Epithelial cell of proximal tubule (primary cell): ENCODE results near the gene HOXA9. TPM values are rescaled to one million over a fixed set of nuclear protein-coding genes. Genes with fewer than 3 reads are reported as not detected.

Experiments
- DNase-seq: peaks from one replicate; pipeline ENCODE4 v3.0.0-alpha.2; 2011; ENCODE audit warnings: low read depth
- H3K4me3 ChIP-seq: 2 replicates; pipeline ENCODE4 v1.5.1; 2011; ENCODE audit warnings: low read depth, mild to moderate bottlenecking, low read length
- total RNA-seq: library from RNA; depleted of rRNA; stranded (reverse); fragments of >200 nt; gene quantifications from 2 replicates; pipeline ENCODE4 v1.2.3, GENCODE V29; 2015
- TF ChIP-seq, protein P1 (sequence below): conservative IDR thresholded peaks from 2 replicates; pipeline ENCODE4 v1.5.1; 2012; ENCODE audit warnings: low read depth, mild to moderate bottlenecking, low read length

The HOXA9 gene
- total RNA-seq, 1 donor from 2014 or later, result 104 TPM

DNA sequence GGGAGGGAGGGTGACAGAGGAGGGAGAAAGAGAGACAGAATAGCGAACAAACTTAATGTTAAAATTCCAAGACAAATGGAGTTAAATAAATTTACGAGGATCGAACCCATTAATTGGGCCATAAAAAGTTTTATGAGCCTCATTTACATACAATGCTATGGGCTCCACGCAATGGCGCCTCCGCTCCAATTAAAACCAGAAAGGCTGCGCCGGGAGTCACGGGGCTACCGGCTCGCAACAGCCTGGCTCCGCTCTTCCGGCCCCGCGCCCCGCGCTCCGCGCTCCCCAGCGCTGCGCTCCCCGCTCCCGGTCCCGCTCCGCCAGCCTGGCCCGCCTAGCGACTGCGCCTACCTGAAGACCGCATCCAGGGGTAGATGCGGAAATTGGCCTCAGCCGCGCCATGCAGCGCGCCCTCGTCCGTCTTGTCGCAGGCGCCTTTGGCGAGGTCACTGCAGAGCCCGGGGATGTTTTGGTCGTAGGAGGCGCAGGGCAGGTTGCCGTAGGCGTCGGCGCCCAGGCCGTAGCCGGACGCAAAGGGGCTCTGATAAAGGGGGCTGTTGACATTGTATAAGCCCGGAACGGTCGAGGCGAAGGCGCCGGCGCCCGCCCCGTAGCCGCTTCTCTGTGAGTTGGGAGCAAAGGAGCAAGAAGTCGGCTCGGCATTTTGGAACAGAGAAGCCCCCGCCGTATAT is 9.4 kb downstream of the HOXA9 start:
- H3K4me3 ChIP-seq, result peak overlapping the region; percentile 74
- TF ChIP-seq, protein P1, sequence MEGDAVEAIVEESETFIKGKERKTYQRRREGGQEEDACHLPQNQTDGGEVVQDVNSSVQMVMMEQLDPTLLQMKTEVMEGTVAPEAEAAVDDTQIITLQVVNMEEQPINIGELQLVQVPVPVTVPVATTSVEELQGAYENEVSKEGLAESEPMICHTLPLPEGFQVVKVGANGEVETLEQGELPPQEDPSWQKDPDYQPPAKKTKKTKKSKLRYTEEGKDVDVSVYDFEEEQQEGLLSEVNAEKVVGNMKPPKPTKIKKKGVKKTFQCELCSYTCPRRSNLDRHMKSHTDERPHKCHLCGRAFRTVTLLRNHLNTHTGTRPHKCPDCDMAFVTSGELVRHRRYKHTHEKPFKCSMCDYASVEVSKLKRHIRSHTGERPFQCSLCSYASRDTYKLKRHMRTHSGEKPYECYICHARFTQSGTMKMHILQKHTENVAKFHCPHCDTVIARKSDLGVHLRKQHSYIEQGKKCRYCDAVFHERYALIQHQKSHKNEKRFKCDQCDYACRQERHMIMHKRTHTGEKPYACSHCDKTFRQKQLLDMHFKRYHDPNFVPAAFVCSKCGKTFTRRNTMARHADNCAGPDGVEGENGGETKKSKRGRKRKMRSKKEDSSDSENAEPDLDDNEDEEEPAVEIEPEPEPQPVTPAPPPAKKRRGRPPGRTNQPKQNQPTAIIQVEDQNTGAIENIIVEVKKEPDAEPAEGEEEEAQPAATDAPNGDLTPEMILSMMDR, result no peak
- no peak for DNase-seq

DNA sequence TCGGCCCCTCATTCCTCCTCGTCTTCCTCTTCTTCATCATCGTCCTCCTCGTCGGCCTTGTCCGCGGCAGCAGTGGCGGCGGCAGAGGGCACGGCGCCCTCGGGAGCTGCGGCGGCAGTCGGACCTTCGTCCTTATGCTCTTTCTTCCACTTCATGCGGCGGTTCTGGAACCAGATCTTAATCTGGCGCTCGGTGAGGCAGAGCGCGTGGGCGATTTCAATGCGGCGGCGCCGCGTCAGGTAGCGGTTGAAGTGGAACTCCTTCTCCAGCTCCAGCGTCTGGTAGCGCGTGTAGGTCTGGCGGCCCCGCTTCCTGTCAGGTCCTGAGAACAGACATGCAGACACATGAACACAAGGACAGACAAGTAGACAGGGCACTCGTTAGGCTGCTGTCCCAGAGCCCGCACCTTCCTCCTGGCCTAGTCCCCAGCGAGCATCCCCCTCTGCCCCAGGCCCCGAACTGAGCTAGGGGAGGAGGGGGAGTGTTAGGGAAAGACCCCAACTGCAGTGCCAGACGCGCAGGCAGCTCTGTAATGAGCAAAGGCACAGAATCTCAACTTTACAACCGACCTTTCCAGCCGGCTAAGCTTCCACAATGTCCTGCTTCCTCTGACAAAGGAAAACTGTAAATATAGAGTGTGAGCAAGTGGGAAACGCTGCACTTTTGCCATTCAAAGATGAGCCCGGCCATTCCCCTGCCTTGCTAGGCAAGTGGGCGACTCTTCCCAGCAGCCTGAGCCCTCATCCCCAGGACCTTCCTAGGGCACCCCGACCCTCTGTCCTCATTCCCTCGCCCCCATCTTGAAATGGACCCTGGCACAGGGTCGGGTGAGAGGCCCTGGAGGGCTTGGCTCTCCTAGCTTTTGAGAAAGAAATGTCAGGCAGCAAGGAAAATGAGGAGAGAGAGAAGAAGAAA is 10.2 kb downstream of the HOXA9 start:
- no peak for DNase-seq
- TF ChIP-seq, protein P1, result no peak
- peak overlapping the region; percentile 74 for H3K4me3 ChIP-seq

DNA sequence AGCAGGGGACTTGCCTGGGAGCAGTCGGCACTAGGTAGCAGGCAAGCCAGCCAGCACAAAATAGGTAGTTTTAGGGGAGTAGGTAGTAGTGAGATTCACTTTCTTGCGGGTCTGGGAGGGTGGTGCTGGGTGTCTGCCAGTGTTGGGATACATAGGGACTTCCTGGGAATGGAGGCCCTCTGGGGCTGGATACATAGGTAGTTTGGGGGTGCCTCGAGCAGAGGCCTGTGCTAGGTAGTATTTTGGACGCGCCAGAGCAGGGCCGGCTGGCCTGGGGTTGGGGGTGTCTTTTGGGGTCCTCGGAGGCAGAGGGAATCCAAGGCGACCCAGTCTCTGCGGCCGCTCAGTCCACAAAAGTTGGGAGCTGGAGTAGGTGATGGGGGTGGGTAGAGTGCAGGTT is 11.0 kb downstream of the HOXA9 start:
- DNase-seq, result no peak
- H3K4me3 ChIP-seq, result peak overlapping the region; percentile 74
- TF ChIP-seq, protein P1, result no peak

DNA sequence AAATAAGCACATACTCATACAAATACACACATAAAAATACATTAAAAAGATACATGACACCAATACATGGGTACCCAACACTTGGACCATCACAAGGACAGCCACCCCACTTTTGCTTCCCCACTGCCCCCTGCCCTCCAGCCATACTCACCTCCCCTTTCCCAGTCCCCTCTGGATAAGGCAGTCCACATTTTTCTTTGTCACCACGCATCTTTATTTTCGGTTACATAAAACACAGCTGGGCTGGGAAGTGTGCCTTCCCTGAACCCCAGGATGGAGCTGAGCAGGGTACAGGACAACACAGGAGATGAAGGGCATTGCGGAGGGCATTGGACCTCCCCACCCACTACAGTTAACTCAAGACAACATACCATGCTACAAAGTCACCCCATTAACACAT is 11.8 kb downstream of the HOXA9 start:
- DNase-seq, result no peak
- TF ChIP-seq, protein P1, result no peak
- peak overlapping the region; percentile 75 for H3K4me3 ChIP-seq

DNA sequence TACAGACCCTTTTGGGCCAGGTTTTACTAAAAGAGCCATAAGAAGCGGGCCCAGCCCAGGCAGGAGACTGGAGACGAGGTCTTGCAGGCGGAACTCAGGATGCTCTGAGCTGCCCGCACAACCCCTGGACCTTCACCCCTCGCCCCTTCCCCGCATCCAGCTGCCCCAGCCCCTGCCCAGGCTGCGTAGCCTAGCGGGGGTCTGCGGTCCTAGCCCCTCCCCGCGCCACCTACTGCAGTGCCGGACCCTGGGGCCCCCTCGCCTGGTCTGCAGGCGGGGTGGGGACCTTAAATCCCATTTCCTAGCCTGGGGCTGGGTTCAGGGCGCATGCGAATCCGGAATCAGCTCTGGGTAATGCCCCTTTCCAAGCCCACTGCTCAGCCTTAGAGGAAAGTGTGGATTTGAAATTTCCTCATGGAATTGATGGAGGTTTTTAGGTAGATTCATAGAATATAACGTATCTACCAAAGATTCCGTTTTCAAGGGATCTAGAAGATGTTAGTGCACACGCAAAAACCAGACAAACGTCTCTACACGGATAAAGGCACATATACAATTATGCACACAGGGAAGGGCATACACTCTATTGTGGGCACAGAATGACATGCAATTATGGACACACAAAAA is 12.4 kb downstream of the HOXA9 start:
- DNase-seq, result no peak
- peak overlapping the region; percentile 75 for H3K4me3 ChIP-seq
- TF ChIP-seq, protein P1, result no peak

DNA sequence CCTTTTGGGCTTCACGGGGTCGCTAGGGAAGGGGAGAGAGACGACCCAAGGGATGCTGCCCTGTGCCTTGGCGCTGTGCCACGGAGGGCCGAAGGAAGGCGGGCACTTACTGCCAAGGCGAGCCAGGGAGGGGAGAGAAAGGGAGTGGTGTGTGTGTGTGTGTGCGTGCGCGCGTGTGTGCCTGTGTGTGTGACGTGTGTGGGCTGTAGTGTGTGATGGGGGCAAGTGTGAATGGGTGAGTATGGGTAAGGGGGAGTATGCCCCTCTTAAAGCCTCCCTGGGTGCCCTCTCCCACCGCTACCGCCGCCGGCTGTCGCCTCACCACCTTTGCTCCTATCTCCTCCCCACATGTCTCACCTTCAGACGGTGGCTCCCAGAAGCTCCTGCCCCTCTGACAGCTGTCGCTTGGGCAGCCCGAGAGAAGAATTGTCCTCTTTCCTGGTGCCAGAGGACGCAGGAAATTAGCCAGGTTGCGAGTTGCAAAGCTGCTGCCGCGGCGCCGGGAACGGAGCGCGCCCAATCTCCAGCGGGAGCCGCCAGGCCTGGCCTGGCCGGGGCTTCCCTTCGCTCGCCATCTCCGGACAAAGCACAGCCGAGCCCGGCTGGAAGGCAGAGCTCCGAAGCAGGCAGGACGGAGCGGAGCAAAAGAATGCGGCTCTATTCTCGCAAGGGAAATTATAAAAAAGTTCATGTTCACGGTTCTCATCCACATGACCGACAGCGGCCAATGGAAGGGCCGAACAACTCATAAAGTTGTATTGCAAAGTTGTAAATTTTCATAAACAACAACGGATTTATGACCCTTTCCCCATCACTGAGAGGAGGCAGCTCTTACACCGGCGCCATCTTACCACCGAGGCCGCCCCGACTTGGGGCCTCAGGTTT is 13.2 kb downstream of the HOXA9 start, which contains the start of gene HOXA3:
Gene HOXA3, minus strand, starts transcription at position 653 of the 885 bp plus-strand sequence. CDS start 41,943 bp downstream, outside the sequence.
- peak within 1 kb of the TSS; percentile 75 for H3K4me3 ChIP-seq
- DNase-seq, result no peak
- TF ChIP-seq, protein P1, result no peak
